Fibroblast of lung (primary cell): Measurements from ENCODE around the gene CLEC16A.

Experiments used
- CTCF ChIP-seq, 2 donors: IDR thresholded peaks in 1 of 2; conservative IDR thresholded peaks in 1 of 2; 1 replicate in 1 of 2; 2 replicates in 1 of 2; pipeline ENCODE4 v1.5.1; 2011 to 2012; ENCODE audit warnings: low read length in 2 of 2, control low read depth in 1 of 2, inconsistent platforms in 1 of 2, low read depth in 1 of 2, mild to moderate bottlenecking in 1 of 2
- EZH2 ChIP-seq: IDR thresholded peaks from 2 replicates; pipeline ENCODE4 v1.5.1; 2012; ENCODE audit warnings: low read length, control low read depth, mild to moderate bottlenecking; ENCODE audit errors: missing control alignments

GRCh38 chr16:10971560-10971961, 27.2 kb downstream of the CLEC16A start:
- no peak for TF ChIP-seq EZH2
- peak; percentile 62 to 67 for TF ChIP-seq CTCF (conservative IDR thresholded peaks at IDR 0.05 in 1 of 2, IDR thresholded peaks at IDR 0.05 in 1 of 2; ENCODE audit: low read depth in 1 of 2, low read length in 2 of 2)
